Fibroblast of gingiva (primary cell): ENCODE measurements around the gene C9orf72.

Experiments
- DNase-seq: peaks from one replicate; pipeline ENCODE4 v3.0.0-alpha.2; 2011; ENCODE audit warnings: low read depth

Gene C9orf72

GRCh38 chr9:27573634-27574590 lies 631 bp upstream of the C9orf72 start:
- DNase-seq = peak; percentile 98

GRCh38 chr9:27572566-27572917 lies 739 bp downstream of the C9orf72 start:
- DNase-seq = peak; percentile 42

- DNase-seq = no peak
Observed at GRCh38 chr9:27572061-27572460, 1.2 kb downstream of the C9orf72 start.

- no peak for DNase-seq
Observed at GRCh38 chr9:27571011-27571410, 2.3 kb downstream of the C9orf72 start.

- DNase-seq = no peak
Observed at GRCh38 chr9:27569406-27569805, 3.9 kb downstream of the C9orf72 start.

GRCh38 chr9:27566118-27566517 lies 7.2 kb downstream of the C9orf72 start:
- peak; percentile 10 for DNase-seq

GRCh38 chr9:27565696-27566095 lies 7.6 kb downstream of the C9orf72 start:
- DNase-seq = no peak

- no peak for DNase-seq
Observed at GRCh38 chr9:27564670-27565069, 8.6 kb downstream of the C9orf72 start.

GRCh38 chr9:27563738-27564430 lies 9.4 kb downstream of the C9orf72 start:
- no peak for DNase-seq

GRCh38 chr9:27561685-27562084 lies 11.6 kb downstream of the C9orf72 start:
- no peak for DNase-seq

- no peak for DNase-seq
Observed at GRCh38 chr9:27560457-27560856, 12.8 kb downstream of the C9orf72 start.

- DNase-seq = no peak
Observed at GRCh38 chr9:27558307-27558706, 15.0 kb downstream of the C9orf72 start.

GRCh38 chr9:27556470-27556869 lies 16.8 kb downstream of the C9orf72 start:
- no peak for DNase-seq

- DNase-seq = no peak
Observed at GRCh38 chr9:27554712-27555111, 18.6 kb downstream of the C9orf72 start.

- peak; percentile 82 for DNase-seq
Observed at GRCh38 chr9:27549196-27549755, 24.0 kb downstream of the C9orf72 start.

- DNase-seq = peak; percentile 56
Observed at GRCh38 chr9:27548055-27548741, 25.1 kb downstream of the C9orf72 start.

GRCh38 chr9:27545471-27545870 lies 27.8 kb downstream of the C9orf72 start:
- DNase-seq = no peak

GRCh38 chr9:27542508-27542907 lies 30.8 kb downstream of the C9orf72 start:
- DNase-seq = peak; percentile 70

- peak; percentile 20 for DNase-seq
Observed at GRCh38 chr9:27541740-27542139, 31.5 kb downstream of the C9orf72 start.

- no peak for DNase-seq
Observed at GRCh38 chr9:27540502-27540901, 32.8 kb downstream of the C9orf72 start.

GRCh38 chr9:27539479-27540441 lies 33.5 kb downstream of the C9orf72 start:
- DNase-seq = peak; percentile 90
